Measurements from ENCODE around the gene ADRA2C. TPM values are rescaled to one million over a fixed set of nuclear protein-coding genes. Genes with fewer than 3 reads are reported as not detected.

Gene ADRA2C
- polyA plus RNA-seq, 1 donor = 2.1 TPM

DNA sequence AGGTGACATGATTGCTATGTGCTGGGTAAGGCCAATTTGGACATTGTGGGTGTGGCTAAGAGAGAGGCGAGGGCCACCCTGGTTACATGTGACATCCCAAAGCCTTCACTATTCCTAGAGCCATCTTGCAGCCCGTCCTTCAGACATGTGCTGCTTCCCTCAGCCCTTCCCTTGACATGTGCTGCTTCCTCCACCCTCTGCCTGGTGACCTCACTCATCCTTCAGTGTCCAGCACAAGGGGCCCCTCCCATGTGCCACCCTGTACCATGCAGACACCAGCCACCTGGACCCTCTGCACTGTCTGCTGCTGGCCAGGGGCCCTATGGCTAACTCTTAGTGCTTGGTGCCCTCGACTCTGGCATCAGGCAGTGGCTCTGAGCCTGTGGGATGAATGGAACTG, 27.4 kb downstream of the ADRA2C start:
- no peak for DNase-seq (ENCODE audit: low read depth)

- DNase-seq (ENCODE audit: low read depth) = no peak
Measured at GRCh38 chr4:3796960-3797359, 30.8 kb downstream of the ADRA2C start.

DNA sequence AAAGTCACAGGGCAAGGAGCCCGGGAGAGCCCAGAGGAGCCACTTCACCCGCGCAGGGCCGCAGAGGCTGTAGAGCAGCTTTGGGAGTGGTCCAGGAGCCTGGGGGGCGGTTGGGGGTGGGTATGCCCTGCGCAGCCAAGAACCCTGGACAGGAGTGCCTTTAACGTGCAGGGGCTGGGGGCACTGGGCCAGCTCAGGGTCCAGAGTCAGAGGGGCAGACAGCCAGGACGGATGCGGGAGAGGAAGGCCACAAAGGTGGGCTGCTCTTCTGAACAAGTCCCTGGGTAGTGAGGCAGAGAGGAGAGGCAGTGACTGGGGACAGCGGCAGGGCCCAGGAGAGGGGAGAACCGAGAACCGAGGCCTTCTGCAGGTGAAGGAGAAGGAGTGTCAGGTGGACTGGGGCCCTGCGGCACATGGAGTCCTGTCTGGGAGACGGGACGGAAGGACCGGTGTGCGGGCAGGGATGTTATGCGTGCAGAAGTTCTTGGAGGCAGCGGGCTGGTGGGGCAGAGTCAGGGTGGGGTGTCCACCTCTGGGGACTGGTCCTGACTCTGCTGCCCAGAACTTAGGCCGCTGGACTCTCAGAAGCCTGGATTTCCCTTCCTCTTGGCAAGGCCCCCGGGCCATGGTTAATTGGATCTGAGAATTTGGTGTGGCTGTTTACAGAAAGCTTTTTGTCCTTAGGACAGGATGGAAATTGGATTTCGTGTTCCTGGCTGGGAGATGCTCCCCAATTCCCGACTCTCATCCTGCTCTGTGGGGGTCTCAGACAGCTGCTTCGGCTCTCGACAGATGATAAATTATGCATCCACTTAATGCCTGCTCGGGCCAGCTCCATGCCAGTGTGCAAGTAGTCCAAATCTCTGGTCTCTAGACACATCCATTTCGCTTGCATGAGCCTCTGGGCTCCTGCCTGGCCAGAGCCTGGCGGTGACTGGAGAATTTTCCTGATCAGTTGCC, 31.9 kb downstream of the ADRA2C start:
- no peak for DNase-seq (ENCODE audit: low read depth)

GRCh38 chr4:3799496-3799895, 33.3 kb downstream of the ADRA2C start:
- no peak for DNase-seq (ENCODE audit: low read depth)

DNA sequence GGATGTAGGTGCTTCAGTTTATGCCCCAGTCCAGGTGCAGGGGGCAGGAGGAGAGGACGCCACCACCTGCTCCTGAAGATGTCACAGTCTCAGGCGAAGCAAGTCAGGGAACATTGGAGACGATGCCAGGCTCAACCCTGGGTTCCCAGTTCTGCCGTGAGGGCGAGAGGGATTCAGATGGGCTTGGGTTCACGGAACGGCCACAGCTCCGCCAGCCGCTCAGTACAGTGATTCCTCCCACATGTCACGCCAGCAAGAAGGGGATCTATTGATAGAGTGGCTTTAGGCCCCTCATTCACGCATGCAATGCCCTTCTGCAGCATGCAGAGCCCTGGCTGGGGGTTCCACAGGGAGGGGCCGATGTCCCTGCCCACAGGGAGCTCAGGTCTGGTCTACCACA, 34.2 kb downstream of the ADRA2C start:
- no peak for DNase-seq (ENCODE audit: low read depth)

DNA sequence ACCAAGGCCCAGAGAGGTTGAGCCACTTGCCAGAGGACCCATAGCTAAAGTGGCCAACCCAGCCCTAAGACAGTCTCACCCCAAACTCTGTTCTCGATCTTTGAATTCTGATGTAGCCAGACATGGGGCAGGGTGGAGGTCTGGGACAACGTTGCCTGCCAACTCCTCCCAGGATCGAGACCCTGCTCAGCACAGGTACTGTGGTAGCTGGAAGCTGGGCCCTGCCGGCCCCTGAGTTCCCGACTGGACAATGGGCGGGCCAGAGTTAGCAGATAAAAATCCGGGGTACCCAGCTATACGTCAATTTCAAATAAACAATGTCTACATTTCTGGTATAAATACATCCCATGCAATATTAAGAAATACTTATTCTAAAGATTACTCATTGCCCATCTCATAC, 35.3 kb downstream of the ADRA2C start:
- no peak for DNase-seq (ENCODE audit: low read depth)

DNA sequence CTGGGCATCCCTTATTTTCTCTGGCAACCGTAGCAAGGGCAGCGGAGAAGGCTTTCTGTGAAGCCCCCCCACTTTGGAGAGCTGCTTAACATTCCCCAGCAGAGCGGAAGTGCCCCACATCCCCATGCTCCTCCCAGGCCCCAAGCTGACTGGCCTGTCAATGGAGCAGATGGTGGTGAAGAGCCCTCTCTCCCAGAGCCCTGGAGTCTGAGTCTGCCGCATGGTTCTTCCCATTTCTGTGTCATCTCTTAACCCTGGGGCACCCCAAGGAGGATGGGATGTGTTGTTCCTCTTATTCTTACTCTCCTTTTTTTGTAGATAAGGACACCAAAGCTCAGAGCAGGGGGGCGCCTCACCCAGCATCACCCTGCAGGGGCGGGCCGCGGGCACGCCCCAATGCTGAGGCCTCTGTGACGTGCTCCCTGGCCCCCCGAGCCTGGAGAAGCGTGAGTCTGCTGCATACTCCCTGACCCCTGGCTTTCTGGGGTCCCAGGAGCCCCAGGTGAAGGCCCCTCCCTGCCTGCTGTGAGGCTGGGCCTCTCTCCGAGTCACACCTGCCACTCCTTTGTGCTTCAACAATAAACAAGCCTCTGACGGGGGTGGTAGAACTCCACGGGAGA, 35.9 kb downstream of the ADRA2C start:
- no peak for DNase-seq (ENCODE audit: low read depth)

- no peak for DNase-seq (ENCODE audit: low read depth)
Measured at GRCh38 chr4:3802571-3803474, 36.6 kb downstream of the ADRA2C start.

DNA sequence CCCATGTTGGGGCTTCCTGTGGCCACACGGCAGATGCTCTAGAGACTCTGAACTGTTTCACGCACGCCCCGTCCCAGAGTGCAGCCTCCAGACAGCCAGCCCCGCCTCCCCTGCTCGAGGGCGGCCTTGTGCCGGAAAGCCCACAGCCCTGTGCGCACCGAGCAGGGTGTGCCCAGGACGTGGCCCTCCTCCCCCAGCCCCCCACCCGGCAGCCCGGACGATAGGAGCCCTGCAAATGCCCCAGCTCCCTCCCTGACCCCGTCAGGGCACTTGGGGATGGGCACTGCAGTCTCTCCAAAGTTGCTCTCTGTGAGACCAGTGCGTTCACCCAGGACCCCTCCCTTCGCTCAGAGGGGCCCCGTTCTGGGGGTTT, 37.3 kb downstream of the ADRA2C start:
- no peak for DNase-seq (ENCODE audit: low read depth)

DNA sequence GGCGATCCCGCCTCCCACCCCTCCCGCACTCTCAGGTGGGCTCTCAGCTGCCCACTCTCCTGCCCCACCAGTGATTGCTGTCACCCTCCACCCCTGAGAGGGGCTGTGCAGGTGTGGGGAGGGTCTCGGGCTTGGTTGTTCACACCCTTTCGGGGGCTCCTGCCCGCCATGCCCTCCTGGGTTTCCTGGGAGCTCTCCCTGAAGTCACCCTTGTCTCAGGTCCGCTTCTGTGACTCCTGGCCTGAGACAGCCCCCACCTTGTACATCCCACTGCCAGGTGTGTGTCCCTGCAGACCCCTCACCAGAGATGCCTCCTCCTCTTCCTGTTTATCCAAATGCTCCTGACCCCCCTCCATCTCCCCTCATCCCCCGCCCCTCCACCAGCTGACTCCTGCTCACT, 37.8 kb downstream of the ADRA2C start:
- no peak for DNase-seq (ENCODE audit: low read depth)

DNA sequence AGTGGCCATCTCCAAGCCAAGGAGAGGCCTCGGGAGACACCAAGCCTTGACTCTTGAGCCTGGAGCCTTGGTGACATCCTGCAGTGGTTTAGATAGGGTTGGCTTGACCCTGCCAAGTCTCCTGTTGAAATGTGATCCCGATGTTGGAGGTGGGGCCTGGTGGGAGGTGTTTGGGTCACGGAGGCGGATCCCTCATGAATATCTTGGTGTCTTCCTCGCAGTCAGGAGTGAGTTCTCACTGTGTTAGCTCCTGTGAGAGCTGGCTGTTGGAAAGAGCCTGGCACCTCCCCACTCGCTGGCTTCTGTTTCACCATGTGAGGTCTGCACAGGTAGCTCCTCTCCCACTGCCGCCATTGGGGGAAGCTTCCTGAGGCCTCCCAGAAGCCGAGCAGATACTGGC, 38.8 kb downstream of the ADRA2C start:
- no peak for DNase-seq (ENCODE audit: low read depth)

GRCh38 chr4:3805731-3806130, 39.5 kb downstream of the ADRA2C start:
- no peak for DNase-seq (ENCODE audit: low read depth)

GRCh38 chr4:3807311-3807710, 41.1 kb downstream of the ADRA2C start:
- DNase-seq (ENCODE audit: low read depth) = no peak

DNA sequence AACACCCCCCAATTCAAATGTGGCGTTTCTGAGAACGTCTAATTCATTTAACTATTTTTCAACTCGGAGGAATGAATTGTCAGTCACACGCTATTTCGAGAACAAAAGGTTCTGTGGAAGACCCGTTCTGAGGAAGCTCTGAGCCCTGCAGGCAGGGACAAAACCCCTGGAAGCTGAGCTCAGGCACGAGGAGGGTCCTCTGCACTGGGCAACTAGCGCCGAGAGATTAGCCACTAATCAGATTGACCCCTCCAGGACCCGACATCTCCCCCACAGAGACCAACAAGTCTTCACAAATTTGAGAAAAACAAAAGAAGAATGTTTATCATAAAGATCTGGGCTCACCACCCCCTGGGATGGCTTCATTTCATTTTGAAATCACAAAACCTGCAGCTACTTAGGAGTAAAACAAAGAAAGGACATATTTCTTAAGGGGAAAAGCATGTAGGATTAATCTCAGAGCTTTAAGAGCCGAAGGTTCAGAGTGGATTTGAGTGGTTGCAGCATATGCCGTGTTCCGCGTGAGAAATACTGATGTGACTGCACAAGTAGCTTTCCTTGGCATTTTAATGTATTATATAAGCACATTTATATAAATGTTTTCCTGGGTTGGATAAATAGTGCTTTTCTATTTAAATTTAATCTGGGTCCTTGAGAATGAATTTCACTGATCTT, 41.8 kb downstream of the ADRA2C start:
- DNase-seq (ENCODE audit: low read depth) = no peak

- no peak for DNase-seq (ENCODE audit: low read depth)
Measured at GRCh38 chr4:3808597-3808996, 42.4 kb downstream of the ADRA2C start.

DNA sequence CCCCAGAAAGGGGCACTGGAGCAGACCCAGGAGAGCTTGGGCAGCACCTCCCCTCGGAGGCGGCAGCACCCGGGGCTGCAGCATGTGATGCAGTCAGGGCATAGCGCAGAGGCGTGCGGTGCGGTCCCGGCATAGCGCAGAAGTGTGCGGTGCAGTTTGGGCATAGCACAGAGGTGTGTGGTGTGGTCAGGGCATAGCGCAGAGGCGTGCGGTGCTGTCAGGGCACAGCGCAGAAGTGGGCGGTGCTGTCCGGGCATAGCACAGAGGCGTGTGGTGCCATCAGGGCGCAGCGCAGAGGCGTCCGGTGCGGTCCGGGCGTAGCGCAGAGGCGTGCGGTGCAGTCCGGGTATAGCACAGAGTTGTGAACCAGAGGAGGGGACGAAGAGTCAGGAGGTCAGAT, 42.8 kb downstream of the ADRA2C start:
- no peak for DNase-seq (ENCODE audit: low read depth)

- no peak for DNase-seq (ENCODE audit: low read depth)
Measured at GRCh38 chr4:3809451-3810110, 43.4 kb downstream of the ADRA2C start.

GRCh38 chr4:3810111-3810680, 44.0 kb downstream of the ADRA2C start:
- no peak for DNase-seq (ENCODE audit: low read depth)

DNA sequence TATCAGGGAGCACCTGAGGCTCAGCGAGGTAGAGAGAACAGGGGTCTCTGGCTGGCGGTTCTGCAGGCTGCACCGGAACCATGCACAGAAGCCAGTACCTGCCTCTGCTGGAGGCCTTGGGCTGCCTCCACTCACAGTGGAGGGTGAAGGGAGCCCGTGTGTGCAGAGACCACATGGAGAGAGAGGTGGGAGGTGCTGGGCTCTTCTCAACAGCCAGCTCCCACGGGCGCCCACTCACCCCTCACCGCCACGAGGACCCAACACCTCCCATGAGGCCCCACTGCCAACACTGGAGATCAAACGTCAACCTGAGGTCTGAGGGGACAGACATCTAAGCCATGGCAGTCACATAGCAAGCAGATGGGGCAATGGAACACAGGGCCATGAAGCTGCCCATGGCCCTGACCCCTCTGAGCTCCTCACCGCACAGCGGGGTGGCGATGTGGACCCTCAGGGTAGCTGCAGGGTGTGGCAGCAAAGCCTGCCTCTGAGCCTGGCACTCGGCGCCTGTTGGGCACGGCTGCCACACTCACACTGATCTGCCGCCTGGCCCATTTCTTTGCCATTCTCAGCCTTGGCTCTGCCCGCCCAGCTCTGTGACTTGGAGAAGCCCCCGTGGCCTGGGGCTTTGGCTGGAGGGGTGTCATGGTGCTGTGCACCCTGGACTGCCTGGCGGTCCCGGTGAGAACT, 44.8 kb downstream of the ADRA2C start:
- DNase-seq (ENCODE audit: low read depth) = no peak

- no peak for DNase-seq (ENCODE audit: low read depth)
Measured at GRCh38 chr4:3811621-3812020, 45.4 kb downstream of the ADRA2C start.

Data from forelimb muscle (tissue), 1 donor.